NCI-H1436 (cell line): ENCODE results near the gene USP48.

ENCODE experiments used
- DNase-seq: peaks from one replicate; lab custom pipeline; 2025; lab: John Stamatoyannopoulos, UW

Gene USP48

DNA sequence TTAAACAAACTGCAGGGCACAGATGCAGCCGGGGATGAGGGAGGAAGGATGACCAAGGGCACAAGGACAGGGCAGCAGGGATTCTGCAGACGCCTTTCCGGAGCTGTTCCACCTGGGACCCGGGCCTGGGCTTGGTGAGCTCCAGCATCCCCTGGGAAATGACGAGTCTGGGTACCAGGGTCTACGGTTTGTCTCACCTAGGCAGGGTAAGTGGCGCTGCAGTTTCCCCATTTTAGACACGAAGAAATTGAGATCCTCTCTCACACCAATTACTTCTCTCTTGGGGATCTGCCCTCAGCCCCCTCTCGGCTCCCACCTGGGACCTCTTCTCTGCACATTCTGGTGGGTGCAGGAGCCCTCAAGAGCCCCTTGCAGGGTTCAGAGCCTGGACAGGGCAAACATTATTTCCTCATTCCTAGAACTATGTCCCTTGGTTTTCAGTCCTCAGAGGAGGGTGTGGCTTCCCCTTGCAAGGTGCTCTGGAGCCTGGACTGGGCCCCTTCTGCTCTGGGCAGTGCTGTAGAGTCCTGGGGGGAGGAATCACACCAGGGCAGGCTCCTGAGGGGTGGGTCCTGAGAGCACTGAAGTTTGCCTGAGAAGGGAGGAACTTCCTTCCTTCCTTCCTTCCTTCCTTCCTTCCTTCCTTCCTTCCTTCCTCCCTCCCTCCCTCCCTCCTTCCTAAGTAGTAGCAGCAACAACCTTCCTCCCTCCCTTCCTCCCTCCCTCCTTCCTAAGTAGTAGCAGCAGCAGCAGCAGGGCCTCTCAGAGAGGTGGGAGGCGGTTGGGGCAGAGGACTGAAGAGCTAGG lies 129.8 kb downstream of the USP48 start:
- DNase-seq: no peak

DNA sequence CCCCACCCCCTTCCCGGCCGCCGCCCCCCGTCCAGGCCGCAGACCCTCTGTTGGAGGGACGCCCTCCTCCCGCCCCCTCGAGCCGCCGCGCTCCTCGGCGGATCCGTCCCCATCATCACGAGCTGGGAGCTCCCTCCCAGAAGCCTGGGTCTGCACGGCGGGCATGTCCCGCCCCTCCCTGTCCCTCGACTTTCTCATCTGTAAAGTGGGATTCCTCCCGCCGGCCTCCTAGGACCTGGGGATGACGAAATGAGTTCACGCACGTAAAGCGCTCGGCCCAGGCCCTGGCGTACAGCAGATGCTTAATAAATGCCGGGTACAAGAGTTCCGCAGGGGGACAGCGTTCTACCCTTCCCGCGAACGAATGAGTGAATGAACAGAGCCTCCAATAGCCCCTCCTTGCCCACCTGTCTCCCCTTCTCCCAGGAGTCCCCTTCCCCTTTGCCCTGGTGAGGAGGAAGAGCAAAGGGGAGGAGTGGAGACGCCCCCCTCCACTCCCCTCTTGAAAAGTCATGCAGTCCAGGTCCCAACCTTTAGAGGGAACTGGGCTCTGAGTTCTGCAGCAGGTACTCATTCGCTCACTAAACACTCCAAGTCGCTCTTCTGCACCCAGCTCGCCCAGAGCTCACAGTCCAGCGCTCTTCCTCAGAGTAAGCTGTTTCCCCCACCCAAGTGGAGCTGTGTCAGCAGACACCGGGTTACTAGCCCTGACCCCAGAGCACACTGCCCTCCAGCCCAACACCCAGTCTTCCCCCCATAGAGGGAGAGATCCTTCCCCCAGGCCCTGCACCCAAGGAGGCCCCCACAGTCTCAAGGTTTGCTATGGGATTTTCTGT lies 130.6 kb downstream of the USP48 start:
- DNase-seq: no peak

DNA sequence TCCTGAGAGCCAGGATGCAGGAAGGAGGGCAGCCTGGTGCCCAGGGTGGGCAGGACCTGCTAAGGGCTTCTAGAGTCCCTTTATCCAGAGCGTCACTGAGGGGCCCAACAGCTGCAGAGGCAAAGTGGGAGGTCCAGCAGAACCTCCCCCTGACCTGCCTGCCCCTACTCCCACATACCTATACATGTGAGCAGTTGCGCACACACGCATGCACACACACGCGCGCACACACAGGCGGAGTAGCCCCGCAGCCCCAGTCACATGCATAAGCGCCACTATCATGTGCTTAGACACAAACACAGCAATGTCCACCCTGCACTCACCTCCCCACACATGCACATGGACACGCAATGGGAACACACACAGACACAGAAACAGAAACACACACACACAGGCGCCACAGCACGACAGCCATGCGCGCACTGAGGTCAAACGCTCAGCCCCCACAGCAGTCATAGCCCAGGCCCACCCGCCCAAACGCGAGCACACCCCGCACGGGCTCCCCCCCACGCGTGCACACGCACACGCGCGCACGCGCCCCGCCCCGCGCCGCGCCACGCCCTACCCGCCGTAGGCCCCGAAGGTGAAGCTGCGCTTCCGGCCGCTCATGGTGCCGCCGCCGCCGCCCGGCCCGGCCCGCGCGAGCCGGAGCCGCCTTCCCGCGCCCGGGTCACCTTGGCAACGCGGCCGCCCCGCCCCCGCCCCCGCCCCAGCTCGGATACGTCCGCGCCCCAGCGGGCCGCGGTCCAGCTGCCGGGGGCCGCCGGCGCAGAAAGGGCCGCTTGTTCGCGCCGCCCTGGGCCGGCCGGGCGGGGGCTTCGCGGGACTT lies 131.5 kb downstream of the USP48 start:
- peak; percentile 46 for DNase-seq

DNA sequence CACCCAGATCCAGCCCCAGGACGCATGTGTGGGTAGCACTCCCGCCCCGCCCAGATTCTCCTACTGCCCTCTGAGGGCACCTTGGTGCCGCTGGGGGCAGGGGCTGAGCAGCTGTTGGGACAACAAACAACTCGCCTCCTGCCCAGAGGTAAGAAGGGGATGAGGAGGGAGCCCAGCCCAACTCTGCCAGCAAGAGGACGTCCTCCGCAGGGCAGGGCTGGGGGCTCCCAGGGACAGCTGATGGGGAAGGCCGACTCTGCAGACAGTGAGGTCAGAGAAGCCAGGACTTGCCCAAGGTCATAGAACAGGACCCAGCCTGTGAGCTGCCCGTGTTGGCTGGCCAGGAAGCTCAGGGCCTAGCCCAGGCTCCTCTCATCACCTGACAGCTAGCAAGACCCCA lies 132.5 kb downstream of the USP48 start:
- DNase-seq: no peak

DNA sequence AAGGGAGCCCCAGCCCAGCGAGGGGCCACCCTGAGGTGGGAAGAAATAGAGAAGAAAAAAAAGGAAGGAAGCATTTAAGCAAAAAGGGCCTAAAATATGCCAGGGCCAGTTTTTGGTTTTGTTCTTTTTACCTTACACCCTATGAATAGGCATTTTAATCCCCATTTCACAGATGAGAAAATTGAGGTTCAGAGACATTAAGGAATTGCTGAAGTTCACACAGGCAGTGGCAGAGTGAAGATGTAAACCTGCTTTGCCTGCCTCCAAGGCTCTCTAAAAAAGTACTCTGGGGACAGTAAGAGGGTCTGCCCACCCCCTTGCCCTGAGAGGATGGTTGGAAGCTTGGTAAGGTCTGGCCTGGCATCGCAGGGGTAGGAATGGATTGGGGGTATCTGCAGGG lies 133.6 kb downstream of the USP48 start:
- DNase-seq: no peak

DNA sequence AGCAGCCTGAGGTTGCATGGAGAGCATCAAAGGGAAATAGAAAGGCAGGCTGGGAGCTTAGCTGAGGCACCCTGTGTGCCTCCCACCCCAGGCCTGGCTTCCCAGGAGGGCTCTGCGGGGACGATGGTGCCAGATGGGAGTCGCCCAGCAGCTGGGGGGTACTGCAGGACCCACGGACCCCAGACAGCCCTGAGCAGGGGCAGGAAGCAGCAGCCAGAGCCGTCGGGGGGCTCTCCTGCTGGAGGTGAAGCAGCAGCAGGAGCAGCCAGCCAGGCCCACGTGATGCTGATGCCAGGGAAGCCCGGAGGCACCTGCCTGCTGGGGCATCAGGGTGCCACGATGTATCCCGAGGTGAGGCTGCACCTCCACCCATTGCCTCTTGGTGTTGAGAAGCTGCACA lies 134.2 kb downstream of the USP48 start:
- no peak for DNase-seq

DNA sequence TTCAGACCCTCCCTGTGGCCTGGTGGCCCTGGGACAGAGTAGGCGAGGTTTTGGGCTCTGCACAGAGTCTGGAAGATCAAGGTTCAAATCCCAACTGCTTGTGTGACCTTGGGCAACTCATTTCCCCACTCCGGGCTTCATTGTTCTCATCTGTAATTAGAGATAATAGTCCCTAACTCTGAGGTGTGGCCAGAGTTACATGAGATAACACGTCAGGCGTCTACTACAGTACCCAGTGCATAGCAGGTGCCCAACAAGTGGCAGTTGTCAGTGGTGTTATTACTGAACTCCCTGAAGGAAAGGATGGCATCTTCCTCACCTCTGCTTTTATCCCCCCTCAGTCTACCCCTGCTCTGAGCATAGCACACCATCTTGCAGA lies 134.6 kb downstream of the USP48 start:
- no peak for DNase-seq

DNA sequence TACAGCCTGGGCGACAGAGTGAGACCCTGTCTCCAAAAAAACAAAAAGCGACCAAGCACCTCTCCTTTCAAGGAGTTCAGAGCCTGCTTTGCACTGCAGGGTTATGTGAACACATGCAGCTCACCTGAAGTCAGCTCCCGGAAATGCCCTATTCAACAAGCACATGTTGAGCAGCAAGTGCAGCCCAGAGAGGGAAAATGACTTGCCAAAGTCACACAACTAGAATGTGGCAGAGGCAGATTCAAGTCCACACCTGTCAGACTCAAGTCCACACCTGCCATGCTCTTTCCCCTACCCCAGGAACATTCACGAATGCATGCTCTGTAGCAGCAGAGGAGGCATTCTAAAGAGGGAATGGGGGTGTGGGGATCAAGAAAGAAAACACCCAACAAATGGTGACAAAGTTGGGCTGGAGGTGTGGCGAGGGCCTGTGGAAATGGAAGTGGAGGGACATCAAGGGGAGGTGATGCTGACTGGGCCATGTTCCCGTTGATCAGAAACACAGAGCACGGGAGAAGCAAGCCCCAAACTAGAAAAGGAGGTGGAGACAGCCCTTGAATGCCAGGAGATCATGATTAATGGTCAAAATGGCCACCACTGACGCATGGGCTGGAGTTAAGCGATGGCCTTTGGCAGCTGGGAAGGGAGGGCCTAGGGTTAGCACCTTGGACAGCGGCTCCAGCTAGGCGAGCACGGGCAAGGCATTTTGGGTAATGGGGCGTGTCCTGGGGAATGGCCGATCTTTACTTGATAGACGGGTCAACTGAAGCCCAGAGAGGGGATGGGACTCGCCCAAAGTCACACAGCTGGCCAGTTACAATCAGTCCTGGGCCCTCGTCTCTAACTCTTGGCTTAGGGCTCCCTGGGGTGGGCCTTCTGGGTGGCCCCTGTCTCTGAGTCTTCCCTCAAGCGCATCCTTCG lies 135.3 kb downstream of the USP48 start:
- no peak for DNase-seq

DNA sequence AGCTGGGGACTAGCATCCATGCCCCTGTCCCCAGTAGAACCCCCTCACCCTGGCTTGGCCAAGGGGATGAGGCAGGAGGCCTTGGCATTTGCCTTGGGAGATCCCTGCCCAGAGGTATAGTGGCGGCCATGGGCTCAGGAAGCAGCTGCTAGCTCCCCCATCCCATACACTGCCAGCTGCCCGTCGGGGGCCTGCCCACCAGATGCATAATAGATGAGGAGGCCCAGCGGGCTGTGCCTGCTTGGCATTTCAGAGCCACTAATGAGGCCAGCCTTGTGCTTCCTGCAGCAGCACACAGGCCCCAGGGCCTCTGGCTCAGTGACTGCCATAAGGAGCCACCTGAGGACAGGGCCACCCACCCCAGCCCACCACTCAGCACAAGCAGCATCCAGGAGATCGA lies 137.4 kb downstream of the USP48 start:
- no peak for DNase-seq

DNA sequence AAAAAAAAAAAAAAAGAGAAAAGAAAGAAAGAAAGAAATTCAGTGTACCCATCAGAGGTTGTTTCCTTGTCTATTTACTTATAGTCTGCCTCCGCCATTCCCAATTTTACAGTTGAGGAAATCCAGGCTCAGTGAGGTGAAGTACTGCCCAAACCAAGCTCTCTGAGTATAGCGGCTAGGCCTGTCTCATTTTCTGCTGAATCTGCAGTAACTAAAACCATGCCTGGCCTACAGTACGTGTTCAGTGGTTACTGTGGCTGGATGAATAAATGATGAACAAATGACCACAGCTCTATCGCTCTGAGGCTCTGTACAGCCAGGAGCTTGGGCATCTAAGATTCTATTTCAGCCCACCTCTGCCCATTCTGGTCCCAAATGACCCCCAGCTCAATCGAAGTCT lies 138.0 kb downstream of the USP48 start:
- DNase-seq: no peak

DNA sequence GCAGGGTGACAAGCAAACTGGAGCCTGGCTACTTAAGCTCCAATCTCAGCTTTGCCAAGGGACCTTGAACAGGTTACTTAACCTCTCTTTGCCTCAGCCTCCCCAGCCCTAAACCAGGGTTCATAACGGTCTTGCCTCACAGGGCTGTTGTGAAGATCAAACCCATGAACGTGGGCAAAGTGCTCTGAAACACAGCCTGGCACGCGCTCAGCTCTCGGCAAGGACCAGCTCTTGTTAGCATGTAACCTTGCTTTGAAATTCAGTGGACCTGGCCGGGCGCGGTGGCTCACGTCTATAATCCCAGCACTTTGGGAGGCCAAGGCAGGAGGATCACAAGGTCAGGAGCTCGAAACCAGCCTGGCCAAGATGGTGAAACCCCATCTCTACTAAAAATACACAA lies 138.6 kb downstream of the USP48 start:
- DNase-seq: no peak

DNA sequence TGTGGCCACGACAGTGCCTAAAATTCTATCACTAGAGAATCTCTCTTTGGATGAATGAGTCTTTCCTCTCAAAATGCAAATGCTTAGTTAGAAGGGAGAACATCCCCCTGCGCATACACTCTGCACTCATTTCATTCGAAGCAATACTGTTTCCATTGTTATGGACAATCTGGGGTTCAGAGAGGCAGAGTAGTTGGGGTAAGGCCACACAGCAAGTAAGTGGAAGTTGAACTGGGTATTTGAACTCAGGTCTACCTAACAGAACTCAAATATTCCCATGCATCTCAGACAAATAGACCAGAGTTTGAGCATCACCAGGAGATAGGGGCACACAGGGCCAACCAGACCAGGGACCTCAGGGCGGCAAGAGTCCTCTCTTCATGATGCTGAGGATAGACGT lies 139.3 kb downstream of the USP48 start:
- no peak for DNase-seq

DNA sequence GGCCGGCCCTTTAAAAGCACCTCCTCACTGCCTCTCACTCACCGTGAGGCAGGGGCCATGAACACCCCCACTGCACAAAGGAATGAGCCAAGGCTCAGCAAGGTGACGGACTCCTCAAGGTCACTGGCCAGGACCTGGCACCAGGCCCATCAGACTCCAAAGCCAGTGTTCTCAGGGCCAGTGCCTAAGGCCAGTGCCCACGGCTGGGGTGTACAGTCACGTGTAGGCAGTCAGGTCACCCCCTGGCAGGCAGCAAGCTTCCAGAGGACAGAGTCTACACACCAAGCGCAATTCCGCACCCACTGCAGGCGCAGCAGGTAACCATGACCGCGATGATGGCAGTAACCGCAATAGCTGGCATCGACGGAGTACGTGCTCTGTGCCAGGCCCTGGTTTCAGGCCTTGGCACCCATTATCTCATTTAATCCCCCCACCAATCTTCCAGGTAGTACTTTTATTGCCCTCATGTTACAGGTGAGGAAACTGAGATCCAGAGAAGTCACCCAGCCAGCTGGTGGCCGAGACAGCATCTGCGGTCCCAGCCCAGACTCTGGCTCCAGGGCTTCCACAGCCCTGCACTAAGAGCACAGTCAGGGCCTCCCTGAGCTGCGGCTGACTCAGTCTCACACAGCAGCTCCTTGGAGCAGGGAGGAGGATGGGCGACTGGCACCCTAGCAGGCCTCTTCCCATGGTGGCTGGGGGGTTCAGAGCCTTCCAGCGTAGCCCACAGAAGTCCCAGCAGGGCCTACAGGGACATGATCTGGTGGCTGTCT lies 140.8 kb downstream of the USP48 start:
- DNase-seq: no peak

DNA sequence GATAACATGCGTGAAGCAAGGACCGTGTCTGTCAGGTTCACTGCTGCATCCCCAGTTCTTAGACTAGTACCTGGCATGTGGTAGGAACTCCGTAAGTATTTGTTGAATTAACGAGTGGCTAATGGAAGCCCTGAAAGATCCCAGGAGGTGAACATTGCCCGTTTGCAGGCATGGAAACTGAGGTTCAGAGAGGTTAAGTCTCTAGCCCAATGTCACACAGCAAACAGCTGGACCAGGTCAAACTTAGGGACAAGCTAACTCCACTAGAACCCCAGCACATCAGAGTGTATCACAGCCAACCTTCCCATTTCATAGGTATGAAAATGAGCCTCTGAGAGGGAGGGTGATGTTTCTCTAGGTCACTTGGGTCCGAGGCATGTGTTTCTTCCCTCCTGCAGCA lies 141.4 kb downstream of the USP48 start:
- DNase-seq: no peak

DNA sequence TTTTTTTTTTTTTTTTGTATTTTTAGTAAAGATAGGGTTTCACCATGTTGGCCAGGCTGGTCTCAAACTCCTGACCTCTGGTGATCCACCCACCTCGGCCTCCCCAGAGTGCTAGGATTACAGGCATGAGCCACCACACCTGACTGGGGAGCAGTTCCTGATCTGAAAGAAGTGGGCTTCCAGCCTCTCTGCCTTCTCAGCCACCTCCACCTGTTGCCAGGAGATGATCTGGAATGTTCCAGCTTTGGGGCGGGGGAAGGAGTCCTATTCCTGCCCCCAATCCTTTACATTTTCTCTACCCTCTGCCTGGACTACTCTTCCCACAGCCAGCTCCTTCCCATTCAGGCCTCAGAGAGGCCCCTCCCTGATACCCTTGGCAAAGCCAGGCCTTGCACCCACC lies 141.9 kb downstream of the USP48 start:
- DNase-seq: no peak

DNA sequence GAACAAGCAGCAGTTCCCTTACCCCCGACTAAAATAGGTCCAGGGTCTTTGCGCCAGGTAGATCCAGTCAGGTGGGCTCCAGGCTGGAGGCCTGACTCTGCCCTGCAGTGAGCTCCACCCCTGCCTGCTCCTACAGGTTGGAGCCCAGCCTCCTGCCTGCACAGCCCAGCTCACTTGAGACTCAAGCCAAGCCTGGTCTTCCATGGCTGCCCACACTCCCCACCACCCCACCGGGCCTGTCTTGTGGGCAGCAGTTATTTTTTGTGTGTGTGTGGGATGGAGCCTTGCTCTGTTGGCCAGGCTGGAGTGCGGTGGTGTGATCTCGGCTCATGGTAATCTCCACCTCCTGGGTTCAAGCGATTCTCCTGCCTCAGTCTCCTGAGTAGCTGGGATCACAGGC lies 142.3 kb downstream of the USP48 start:
- no peak for DNase-seq

DNA sequence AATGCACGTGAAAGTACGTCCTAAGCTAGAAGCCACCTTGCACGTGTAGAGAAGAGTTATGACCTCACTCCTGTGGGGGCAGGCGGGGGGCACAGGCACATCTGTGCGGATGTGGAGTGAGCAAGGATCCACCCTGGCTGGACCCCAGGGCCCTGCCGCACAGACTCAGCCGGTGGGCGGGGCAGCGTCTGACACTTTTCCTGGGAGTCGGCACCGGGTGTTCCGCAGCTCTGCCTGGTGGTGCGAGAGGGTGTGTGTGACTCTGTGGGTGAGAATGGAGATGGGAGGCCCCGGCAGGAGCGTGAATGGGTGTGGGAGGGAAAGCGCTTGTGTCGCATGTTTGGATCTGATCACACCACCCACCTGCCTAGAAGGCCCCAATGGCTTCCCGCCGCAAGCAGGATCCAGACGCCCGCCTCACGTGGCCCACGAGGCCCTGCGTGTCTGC lies 143.3 kb downstream of the USP48 start:
- no peak for DNase-seq

DNA sequence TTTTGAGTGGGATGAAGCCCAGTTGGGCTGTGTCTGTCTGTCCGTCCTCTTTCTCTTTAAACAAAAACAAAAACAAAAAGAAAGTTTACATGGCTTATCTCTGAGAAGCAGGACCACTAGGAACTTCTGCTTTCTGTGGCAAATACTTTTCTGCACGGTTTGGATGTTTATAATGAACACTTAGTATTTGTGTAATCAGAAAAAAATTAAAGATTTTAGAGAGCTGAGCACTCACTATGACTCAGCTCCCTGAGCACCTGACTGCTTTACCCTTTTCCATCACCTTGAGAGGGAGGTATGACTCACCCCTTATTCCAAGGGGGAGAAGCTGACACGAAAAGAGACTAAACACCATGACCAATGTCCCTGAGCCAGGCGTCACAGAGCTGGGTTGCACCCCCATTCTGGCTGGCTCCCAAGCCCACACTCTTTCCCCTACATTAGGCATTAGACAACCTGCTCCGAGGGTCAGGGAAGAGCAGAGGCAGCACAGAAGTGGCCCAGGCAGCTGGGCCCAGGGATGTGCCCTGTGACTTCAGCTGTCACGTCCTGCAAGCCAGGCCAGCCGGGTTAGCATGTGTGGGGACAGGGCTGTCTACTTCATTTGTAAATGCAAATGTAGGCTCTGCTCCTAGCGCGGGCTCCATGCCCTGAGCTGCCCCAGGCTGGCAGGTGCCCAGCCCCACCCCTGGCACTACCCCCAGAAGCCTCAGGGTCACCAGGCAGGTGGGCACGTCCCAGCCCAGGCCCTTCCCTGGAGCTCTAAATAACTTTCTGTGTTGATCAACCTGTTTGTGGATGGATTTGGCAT lies 144.2 kb downstream of the USP48 start:
- no peak for DNase-seq

DNA sequence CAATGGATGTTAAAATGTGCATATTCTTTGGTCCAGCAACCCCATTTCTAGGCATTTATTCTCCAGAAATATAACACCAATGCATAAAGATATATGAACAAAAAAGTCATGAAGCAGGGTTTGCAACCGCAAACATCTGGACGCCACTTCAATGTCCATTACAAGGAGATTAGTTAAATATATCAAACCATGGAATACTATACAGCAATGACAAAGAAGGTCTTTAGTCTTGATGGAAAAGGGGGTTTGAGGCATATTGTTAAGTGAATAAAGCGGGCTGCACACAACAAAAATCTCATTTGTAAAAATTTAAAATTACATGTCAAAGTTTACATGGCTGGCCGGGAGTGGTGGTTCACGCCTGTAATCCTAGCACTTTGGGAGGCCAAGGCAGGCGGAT lies 145.4 kb downstream of the USP48 start:
- DNase-seq: no peak

DNA sequence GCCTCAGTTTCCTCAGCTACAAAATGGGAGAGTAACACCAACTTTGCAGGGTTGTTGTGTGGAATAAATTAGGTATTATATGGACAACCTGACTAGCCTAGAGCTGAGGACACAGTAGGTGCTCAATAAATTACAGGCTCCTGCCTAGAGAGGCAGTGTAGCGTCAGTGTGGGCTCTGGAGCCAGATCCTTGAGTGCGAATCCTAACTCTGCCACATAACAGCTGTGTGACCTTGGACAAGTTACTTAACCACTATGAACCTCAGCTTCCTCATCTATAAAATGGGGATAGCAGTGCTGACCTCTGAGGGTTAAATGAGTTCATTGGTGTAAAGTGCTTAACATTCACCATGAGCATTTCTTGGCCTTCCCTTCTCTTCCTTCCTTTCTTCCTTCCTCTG lies 146.9 kb downstream of the USP48 start:
- no peak for DNase-seq
